Measurements from ENCODE around the gene VPS13D. TPM values are rescaled to one million over a fixed set of nuclear protein-coding genes. Genes with fewer than 3 reads are reported as not detected.

VPS13D gene
- total RNA-seq, 2 donors from 2014 or later = 70.1 to 129 TPM

GRCh38 chr1:12186679-12186985 lies 43.2 kb upstream of the VPS13D start:
- no peak for TF ChIP-seq CTCF (IDR thresholded peaks at IDR 0.05)
- no peaks in the 10 kb centered on the region for H3K27me3 ChIP-seq (replicated peaks; ENCODE audit: insufficient read depth)
- peaks cover 10 to 41% of the 10 kb centered on the region in 2 donors for H3K4me1 ChIP-seq (ENCODE audit: control insufficient read depth in 1 of 2, low read depth in 2 of 2)
- H3K9me3 ChIP-seq = no peaks in the 10 kb centered on the region
- no peak overlapping the region for H3K27ac ChIP-seq
- no peaks in the 10 kb centered on the region for H3K36me3 ChIP-seq
- DNase-seq (ENCODE audit: low spot score) = no peak
- no peak overlapping the region for H3K4me3 ChIP-seq
- ATAC-seq (ENCODE audit: insufficient number of reproducible peaks, low FRiP score, low read depth) = no peak

GRCh38 chr1:12188115-12188514 lies 41.7 kb upstream of the VPS13D start:
- peaks cover 10 to 36% of the 10 kb centered on the region in 2 donors for H3K4me1 ChIP-seq (ENCODE audit: control insufficient read depth in 1 of 2, low read depth in 2 of 2)
- H3K9me3 ChIP-seq = no peaks in the 10 kb centered on the region
- H3K27ac ChIP-seq = no peak overlapping the region
- no peak for TF ChIP-seq CTCF (IDR thresholded peaks at IDR 0.05)
- no peaks in the 10 kb centered on the region for H3K27me3 ChIP-seq (replicated peaks; ENCODE audit: insufficient read depth)
- H3K36me3 ChIP-seq = no peaks in the 10 kb centered on the region
- DNase-seq (ENCODE audit: low spot score) = no peak
- no peak overlapping the region for H3K4me3 ChIP-seq
- ATAC-seq (ENCODE audit: insufficient number of reproducible peaks, low FRiP score, low read depth) = no peak

- Histone ChIP-seq H3K4me1 (ENCODE audit: control insufficient read depth in 1 of 2, low read depth in 2 of 2) (peaks cover 10 to 35% of the 10 kb centered on the region in 2 donors), H3K36me3 (no peaks in the 10 kb centered on the region), H3K27me3 (replicated peaks; ENCODE audit: insufficient read depth) (no peaks in the 10 kb centered on the region), H3K27ac (no peak overlapping the region), H3K4me3 (no peak overlapping the region), H3K9me3 (no peaks in the 10 kb centered on the region)
- DNase-seq (ENCODE audit: low spot score) (no peak), ATAC-seq (ENCODE audit: insufficient number of reproducible peaks, low FRiP score, low read depth) (no peak)
- TF ChIP-seq CTCF (IDR thresholded peaks at IDR 0.05) = no peak
These were observed 41.0 kb upstream of the VPS13D start for GRCh38 chr1:12188657-12189327.

- DNase-seq (ENCODE audit: low spot score) = no peak
- TF ChIP-seq CTCF (IDR thresholded peaks at IDR 0.05) = no peak
- Histone ChIP-seq H3K9me3 (no peaks in the 10 kb centered on the region), H3K27ac (no peak overlapping the region), H3K27me3 (replicated peaks; ENCODE audit: insufficient read depth) (no peaks in the 10 kb centered on the region), H3K4me1 (ENCODE audit: control insufficient read depth in 1 of 2, low read depth in 2 of 2) (peaks cover 10 to 29% of the 10 kb centered on the region in 2 donors), H3K36me3 (no peaks in the 10 kb centered on the region), H3K4me3 (no peak overlapping the region)
- ATAC-seq (ENCODE audit: insufficient number of reproducible peaks, low FRiP score, low read depth) = no peak
These were observed 40.5 kb upstream of the VPS13D start for GRCh38 chr1:12189328-12189682.

- Histone ChIP-seq H3K36me3 (no peaks in the 10 kb centered on the region), H3K4me3 (no peak overlapping the region), H3K27me3 (replicated peaks; ENCODE audit: insufficient read depth) (no peaks in the 10 kb centered on the region), H3K27ac (no peak overlapping the region), H3K9me3 (no peaks in the 10 kb centered on the region), H3K4me1 (ENCODE audit: control insufficient read depth in 1 of 2, low read depth in 2 of 2) (peaks cover 0 to 11% of the 10 kb centered on the region in 2 donors)
- DNase-seq (ENCODE audit: low spot score) (no peak), ATAC-seq (ENCODE audit: insufficient number of reproducible peaks, low FRiP score, low read depth) (no peak)
- TF ChIP-seq CTCF (IDR thresholded peaks at IDR 0.05) = no peak
These were observed 38.4 kb upstream of the VPS13D start for GRCh38 chr1:12191242-12192032.

Data from thoracic aorta (tissue), 2 donors.